HepG2 (cell line): Measurements from ENCODE around the gene RAB6A. TPM values are rescaled to one million over a fixed set of nuclear protein-coding genes. Genes with fewer than 3 reads are reported as not detected.
A peak's percentile ranks its signal among the peaks of the same experiment; 100 is the strongest.

Source experiments
- ATF7 ChIP-seq, 2 experiments: fragments of 450-650 bp in 1 of 2; sonication (generic) in 1 of 2; formaldehyde crosslinking in 1 of 2; IDR thresholded peaks; 2 replicates each; pipeline versions ENCODE4 v1.4.0 to v1.6.1; 2016 to 2020; ENCODE audit warnings: antibody characterized with exemption in 1 of 2, mild to moderate bottlenecking in 1 of 2, missing genetic modification reagents in 1 of 2
- DPF2 ChIP-seq: sonication (generic); formaldehyde crosslinking; IDR thresholded peaks from 2 replicates; pipeline ENCODE4 v1.4.0; 2020; ENCODE audit warnings: mild to moderate bottlenecking, low read depth, missing genetic modification reagents, borderline replicate concordance
- KDM2A ChIP-seq: sonication (generic); formaldehyde crosslinking; IDR thresholded peaks from 2 replicates; pipeline ENCODE4 v1.4.0; 2020; ENCODE audit warnings: low read depth, missing genetic modification reagents, borderline replicate concordance
- PAWR ChIP-seq: sonication (generic); formaldehyde crosslinking; IDR thresholded peaks from 2 replicates; pipeline ENCODE4 v1.4.0; 2020; ENCODE audit warnings: missing genetic modification reagents, mild to moderate bottlenecking, borderline replicate concordance
- PHB2 ChIP-seq: fragments of 450-650 bp; IDR thresholded peaks from 2 replicates; pipeline ENCODE4 v1.6.1; 2018; ENCODE audit not compliant: partially characterized antibody
- PITX1 ChIP-seq: sonication (generic); formaldehyde crosslinking; IDR thresholded peaks from 2 replicates; pipeline ENCODE4 v1.5.1; 2020; ENCODE audit warnings: mild to moderate bottlenecking, missing genetic modification reagents
- RAD21 ChIP-seq: fragments of 450-650 bp; formaldehyde crosslinking; IDR thresholded peaks from 2 replicates; pipeline ENCODE4 v1.5.0; 2020; ENCODE audit warnings: mild to moderate bottlenecking
- RARG ChIP-seq: sonication (generic); formaldehyde crosslinking; IDR thresholded peaks from 2 replicates; pipeline ENCODE4 v1.4.0; 2020; ENCODE audit warnings: low read depth, mild to moderate bottlenecking, missing genetic modification reagents
- TBX3 ChIP-seq: fragments of 450-650 bp; IDR thresholded peaks from 2 replicates; pipeline ENCODE4 v1.6.1; 2017; ENCODE audit warnings: antibody characterized with exemption, mild to moderate bottlenecking, inconsistent platforms, borderline replicate concordance
- ZNF121 ChIP-seq: sonication (generic); formaldehyde crosslinking; IDR thresholded peaks from 2 replicates; pipeline ENCODE4 v1.5.0; 2020; ENCODE audit warnings: mild to moderate bottlenecking, missing genetic modification reagents
- ZSCAN9 ChIP-seq: IDR thresholded peaks from 2 replicates; pipeline ENCODE4 v1.6.1; 2016; ENCODE audit warnings: borderline replicate concordance
- polyA plus RNA-seq, 8 experiments: library from polyadenylated mRNA; depleted of rRNA in 3 of 8; stranded (reverse) in 7 of 8; unstranded in 1 of 8; fragments of >200 nt; fragmentation: Illumina TruSeq in 4 of 8; extraction: Trizol in 4 of 8; gene quantifications; 2 replicates each; pipeline versions ENCODE4 v1.2.1 to v1.2.3, GENCODE V29; 2011 to 2016; ENCODE audit warnings: low read depth in 4 of 8, missing spikeins in 1 of 8, mixed read lengths in 1 of 8; ENCODE audit not compliant: insufficient read depth in 1 of 8
- total RNA-seq, 5 experiments: library from RNA; depleted of rRNA; stranded (reverse); fragments of >200 nt; fragmentation: Illumina TruSeq; extraction: Trizol; gene quantifications; 2 replicates each; pipeline ENCODE4 v1.2.3, GENCODE V29; 2016; ENCODE audit warnings: low read depth in 1 of 5
- TF ChIP-seq, protein P1 (sequence below): sonication (generic); formaldehyde crosslinking; IDR thresholded peaks from 2 replicates; pipeline ENCODE4 v1.5.0; 2020; ENCODE audit warnings: mild to moderate bottlenecking, missing genetic modification reagents, borderline replicate concordance
- TF ChIP-seq, protein P2 (sequence below): sonication (generic); formaldehyde crosslinking; IDR thresholded peaks from 2 replicates; pipeline ENCODE4 v1.4.0; 2020; ENCODE audit warnings: missing genetic modification reagents, borderline replicate concordance
- TF ChIP-seq, protein P3 (sequence below): sonication (generic); formaldehyde crosslinking; IDR thresholded peaks from 2 replicates; pipeline ENCODE4 v1.9.0; 2022; ENCODE audit warnings: low read depth, missing genetic modification reagents
- TF ChIP-seq, protein P4 (sequence below): sonication (generic); formaldehyde crosslinking; IDR thresholded peaks from 2 replicates; pipeline ENCODE4 v1.4.0; 2020; ENCODE audit warnings: missing genetic modification reagents, borderline replicate concordance

Gene RAB6A
- total and polyA plus RNA-seq, 2 of the 13 experiments (the other 11 are each of a cell fraction or from before 2014, with no cell fraction given): 74.3 to 121 TPM

DNA sequence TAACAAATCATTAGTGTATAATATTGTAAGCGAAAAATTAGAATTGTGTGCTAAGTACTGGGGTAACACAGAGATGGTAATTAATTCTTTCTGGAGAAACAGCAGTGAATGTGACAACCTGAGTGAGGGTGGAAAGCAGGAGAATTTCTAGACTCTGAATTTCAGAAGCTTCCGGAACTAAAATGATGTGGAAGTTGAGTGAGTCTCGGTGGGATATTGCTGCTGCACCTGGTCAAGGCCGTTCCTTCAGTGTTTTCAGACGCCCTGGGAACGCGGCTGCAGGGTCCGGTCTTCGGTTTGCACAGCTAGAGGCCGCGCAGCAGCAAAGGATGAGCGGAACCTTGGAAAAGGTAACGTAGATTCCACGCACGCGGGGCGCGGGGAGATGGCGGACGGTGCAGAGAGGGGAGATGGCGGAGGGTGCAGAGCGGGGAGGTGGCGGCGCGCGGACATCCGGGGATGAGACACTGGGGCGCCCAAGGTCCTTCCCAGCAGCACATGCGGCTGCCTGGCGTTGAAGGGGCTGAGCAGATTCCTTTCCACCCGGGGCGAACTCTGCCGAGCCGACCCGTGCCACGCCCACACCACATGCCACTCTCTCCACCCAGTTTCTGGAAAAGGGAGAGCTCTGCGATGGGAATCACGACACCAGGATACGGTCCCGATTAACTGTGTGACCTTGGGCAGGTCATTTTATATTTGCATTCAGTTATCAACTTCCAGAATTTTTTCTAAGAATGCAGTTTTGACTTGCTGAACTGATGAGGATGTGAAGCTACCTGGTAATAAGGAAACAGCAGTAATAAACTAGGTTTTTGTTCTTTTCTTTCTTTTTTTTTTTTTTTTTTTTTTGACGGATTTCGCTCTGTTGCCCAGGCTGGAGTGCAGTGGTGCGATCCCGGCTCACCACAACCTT is 27.0 kb upstream of the RAB6A start, which contains the start of gene MRPL48 (continued):
- TF ChIP-seq, protein P1, sequence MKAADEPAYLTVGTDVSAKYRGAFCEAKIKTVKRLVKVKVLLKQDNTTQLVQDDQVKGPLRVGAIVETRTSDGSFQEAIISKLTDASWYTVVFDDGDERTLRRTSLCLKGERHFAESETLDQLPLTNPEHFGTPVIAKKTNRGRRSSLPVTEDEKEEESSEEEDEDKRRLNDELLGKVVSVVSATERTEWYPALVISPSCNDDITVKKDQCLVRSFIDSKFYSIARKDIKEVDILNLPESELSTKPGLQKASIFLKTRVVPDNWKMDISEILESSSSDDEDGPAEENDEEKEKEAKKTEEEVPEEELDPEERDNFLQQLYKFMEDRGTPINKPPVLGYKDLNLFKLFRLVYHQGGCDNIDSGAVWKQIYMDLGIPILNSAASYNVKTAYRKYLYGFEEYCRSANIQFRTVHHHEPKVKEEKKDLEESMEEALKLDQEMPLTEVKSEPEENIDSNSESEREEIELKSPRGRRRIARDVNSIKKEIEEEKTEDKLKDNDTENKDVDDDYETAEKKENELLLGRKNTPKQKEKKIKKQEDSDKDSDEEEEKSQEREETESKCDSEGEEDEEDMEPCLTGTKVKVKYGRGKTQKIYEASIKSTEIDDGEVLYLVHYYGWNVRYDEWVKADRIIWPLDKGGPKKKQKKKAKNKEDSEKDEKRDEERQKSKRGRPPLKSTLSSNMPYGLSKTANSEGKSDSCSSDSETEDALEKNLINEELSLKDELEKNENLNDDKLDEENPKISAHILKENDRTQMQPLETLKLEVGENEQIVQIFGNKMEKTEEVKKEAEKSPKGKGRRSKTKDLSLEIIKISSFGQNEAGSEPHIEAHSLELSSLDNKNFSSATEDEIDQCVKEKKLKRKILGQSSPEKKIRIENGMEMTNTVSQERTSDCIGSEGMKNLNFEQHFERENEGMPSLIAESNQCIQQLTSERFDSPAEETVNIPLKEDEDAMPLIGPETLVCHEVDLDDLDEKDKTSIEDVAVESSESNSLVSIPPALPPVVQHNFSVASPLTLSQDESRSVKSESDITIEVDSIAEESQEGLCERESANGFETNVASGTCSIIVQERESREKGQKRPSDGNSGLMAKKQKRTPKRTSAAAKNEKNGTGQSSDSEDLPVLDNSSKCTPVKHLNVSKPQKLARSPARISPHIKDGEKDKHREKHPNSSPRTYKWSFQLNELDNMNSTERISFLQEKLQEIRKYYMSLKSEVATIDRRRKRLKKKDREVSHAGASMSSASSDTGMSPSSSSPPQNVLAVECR (CRISPR knock-in tag): peak; percentile 87
- TF ChIP-seq TBX3: peak; percentile 90
- no peak; the same call in 1 of the 2 replicates for TF ChIP-seq RARG (CRISPR knock-in tag)
- TF ChIP-seq ATF7 (IDR thresholded peaks at IDR 0.05): no peak
- TF ChIP-seq ATF7 (CRISPR knock-in tag; IDR thresholded peaks at IDR 0.05): peak; percentile 68; the same call in 1 of the 2 replicates
- no peak for TF ChIP-seq PHB2
- peak; percentile 52; the same call in 1 of the 2 replicates for TF ChIP-seq RAD21 (CRISPR knock-in tag)
- TF ChIP-seq, protein P2, sequence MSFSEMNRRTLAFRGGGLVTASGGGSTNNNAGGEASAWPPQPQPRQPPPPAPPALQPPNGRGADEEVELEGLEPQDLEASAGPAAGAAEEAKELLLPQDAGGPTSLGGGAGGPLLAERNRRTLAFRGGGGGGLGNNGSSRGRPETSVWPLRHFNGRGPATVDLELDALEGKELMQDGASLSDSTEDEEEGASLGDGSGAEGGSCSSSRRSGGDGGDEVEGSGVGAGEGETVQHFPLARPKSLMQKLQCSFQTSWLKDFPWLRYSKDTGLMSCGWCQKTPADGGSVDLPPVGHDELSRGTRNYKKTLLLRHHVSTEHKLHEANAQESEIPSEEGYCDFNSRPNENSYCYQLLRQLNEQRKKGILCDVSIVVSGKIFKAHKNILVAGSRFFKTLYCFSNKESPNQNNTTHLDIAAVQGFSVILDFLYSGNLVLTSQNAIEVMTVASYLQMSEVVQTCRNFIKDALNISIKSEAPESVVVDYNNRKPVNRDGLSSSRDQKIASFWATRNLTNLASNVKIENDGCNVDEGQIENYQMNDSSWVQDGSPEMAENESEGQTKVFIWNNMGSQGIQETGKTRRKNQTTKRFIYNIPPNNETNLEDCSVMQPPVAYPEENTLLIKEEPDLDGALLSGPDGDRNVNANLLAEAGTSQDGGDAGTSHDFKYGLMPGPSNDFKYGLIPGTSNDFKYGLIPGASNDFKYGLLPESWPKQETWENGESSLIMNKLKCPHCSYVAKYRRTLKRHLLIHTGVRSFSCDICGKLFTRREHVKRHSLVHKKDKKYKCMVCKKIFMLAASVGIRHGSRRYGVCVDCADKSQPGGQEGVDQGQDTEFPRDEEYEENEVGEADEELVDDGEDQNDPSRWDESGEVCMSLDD (CRISPR knock-in tag): 0 out of 2 replicates have a peak, but pooled peaks have one; percentile 55
- 0 out of 2 replicates have a peak, but pooled peaks have one; percentile 37 for TF ChIP-seq DPF2 (CRISPR knock-in tag)
- TF ChIP-seq, protein P3, sequence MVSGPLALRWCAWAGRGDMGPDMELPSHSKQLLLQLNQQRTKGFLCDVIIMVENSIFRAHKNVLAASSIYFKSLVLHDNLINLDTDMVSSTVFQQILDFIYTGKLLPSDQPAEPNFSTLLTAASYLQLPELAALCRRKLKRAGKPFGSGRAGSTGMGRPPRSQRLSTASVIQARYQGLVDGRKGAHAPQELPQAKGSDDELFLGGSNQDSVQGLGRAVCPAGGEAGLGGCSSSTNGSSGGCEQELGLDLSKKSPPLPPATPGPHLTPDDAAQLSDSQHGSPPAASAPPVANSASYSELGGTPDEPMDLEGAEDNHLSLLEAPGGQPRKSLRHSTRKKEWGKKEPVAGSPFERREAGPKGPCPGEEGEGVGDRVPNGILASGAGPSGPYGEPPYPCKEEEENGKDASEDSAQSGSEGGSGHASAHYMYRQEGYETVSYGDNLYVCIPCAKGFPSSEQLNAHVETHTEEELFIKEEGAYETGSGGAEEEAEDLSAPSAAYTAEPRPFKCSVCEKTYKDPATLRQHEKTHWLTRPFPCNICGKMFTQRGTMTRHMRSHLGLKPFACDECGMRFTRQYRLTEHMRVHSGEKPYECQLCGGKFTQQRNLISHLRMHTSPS (CRISPR knock-in tag): peak; percentile 77
- TF ChIP-seq KDM2A (CRISPR knock-in tag): peak; percentile 80
- TF ChIP-seq PITX1 (CRISPR knock-in tag): peak; percentile 65; the same call in 1 of the 2 replicates
- peak; percentile 48; the same call in 1 of the 2 replicates for TF ChIP-seq ZNF121
- TF ChIP-seq ZSCAN9: peak; percentile 24; the same call in 1 of the 2 replicates
- TF ChIP-seq, protein P4, sequence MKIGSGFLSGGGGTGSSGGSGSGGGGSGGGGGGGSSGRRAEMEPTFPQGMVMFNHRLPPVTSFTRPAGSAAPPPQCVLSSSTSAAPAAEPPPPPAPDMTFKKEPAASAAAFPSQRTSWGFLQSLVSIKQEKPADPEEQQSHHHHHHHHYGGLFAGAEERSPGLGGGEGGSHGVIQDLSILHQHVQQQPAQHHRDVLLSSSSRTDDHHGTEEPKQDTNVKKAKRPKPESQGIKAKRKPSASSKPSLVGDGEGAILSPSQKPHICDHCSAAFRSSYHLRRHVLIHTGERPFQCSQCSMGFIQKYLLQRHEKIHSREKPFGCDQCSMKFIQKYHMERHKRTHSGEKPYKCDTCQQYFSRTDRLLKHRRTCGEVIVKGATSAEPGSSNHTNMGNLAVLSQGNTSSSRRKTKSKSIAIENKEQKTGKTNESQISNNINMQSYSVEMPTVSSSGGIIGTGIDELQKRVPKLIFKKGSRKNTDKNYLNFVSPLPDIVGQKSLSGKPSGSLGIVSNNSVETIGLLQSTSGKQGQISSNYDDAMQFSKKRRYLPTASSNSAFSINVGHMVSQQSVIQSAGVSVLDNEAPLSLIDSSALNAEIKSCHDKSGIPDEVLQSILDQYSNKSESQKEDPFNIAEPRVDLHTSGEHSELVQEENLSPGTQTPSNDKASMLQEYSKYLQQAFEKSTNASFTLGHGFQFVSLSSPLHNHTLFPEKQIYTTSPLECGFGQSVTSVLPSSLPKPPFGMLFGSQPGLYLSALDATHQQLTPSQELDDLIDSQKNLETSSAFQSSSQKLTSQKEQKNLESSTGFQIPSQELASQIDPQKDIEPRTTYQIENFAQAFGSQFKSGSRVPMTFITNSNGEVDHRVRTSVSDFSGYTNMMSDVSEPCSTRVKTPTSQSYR (CRISPR knock-in tag): no peak
- no peak for TF ChIP-seq PAWR (CRISPR knock-in tag)
